ENCODE data around the gene TBR1.

Gene TBR1

DNA sequence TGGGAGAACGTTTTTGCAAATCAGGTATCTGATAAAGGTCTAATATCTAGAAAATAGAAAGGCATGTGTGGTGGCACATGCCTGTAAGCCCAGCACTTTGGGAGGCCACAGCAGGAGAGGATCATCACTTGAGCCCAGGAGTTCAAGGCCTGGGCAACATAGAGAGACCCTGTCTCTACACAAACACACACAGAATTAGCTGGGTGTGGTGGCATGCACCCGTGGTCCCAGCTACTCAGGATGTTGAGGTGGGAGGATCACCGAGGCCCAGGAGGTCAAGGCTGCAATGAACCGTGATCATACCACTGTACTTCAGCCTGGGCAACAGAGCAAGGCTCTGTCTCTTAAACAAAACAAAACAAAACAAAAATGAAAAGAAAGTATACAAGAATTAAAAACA lies 13.8 kb upstream of the TBR1 start:
- H3K9me3 ChIP-seq (ENCODE audit: low read length): no peaks in the 10 kb centered on the region
- no peak overlapping the region for H3K4me2 ChIP-seq (ENCODE audit: low read length)
- no peaks in the 10 kb centered on the region for H4K20me1 ChIP-seq (ENCODE audit: insufficient read depth, low read length)
- no peak overlapping the region for H2AFZ ChIP-seq (ENCODE audit: low read length)
- H3K9ac ChIP-seq (ENCODE audit: low read length): no peak overlapping the region
- H3K4me1 ChIP-seq (ENCODE audit: insufficient read depth, low read length, severe bottlenecking): no peaks in the 10 kb centered on the region
- peaks cover 56% of the 10 kb centered on the region for H3K36me3 ChIP-seq (ENCODE audit: insufficient read depth, low read length)
- no peaks in the 10 kb centered on the region for H3K27me3 ChIP-seq (ENCODE audit: insufficient read depth, low read length)
- no peaks in the 10 kb centered on the region; the same call in 1 of the 2 replicates for H3K9me2 ChIP-seq (ENCODE audit: low read depth, low read length)
- no peaks in the 10 kb centered on the region for H3F3A ChIP-seq (ENCODE audit: insufficient read depth, low read length)
- H3K27ac ChIP-seq (ENCODE audit: low read depth, low read length, poor library complexity, severe bottlenecking): no peak overlapping the region
- no peaks in the 10 kb centered on the region for H3K79me2 ChIP-seq (ENCODE audit: insufficient read depth, low read length)
- no peak for TF ChIP-seq EZH2 (IDR thresholded peaks at IDR 0.05; ENCODE audit: borderline replicate concordance, low read length)
- TF ChIP-seq, protein P1, sequence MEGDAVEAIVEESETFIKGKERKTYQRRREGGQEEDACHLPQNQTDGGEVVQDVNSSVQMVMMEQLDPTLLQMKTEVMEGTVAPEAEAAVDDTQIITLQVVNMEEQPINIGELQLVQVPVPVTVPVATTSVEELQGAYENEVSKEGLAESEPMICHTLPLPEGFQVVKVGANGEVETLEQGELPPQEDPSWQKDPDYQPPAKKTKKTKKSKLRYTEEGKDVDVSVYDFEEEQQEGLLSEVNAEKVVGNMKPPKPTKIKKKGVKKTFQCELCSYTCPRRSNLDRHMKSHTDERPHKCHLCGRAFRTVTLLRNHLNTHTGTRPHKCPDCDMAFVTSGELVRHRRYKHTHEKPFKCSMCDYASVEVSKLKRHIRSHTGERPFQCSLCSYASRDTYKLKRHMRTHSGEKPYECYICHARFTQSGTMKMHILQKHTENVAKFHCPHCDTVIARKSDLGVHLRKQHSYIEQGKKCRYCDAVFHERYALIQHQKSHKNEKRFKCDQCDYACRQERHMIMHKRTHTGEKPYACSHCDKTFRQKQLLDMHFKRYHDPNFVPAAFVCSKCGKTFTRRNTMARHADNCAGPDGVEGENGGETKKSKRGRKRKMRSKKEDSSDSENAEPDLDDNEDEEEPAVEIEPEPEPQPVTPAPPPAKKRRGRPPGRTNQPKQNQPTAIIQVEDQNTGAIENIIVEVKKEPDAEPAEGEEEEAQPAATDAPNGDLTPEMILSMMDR (IDR thresholded peaks at IDR 0.05; ENCODE audit: low read length): no peak
- no peak overlapping the region for H3K4me3 ChIP-seq (ENCODE audit: low read depth, low read length, poor library complexity, severe bottlenecking)

DNA sequence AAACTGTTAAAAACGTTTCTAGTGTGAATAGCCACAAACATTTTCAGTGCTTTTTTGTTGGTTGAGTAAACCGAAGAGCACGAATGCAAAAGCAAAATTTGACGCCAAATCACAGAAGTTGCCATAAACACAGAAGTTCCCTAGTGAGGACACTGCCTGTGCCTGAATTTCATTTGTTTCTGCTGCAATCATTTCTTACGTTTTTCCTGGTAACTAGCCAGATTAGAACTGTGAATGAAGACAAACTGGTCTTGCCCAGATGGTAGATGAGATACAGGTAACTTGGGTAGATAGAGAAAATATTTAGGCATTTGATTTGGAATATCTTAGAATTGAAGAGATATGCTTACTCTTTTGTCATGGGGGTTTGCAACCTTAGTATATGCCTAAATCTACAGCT lies 9.8 kb upstream of the TBR1 start:
- Histone ChIP-seq H3K4me1 (ENCODE audit: insufficient read depth, low read length, severe bottlenecking) (no peaks in the 10 kb centered on the region), H3F3A (ENCODE audit: insufficient read depth, low read length) (no peaks in the 10 kb centered on the region), H2AFZ (ENCODE audit: low read length) (no peak overlapping the region), H3K4me2 (ENCODE audit: low read length) (no peak overlapping the region), H3K9me2 (ENCODE audit: low read depth, low read length) (no peaks in the 10 kb centered on the region), H3K79me2 (ENCODE audit: insufficient read depth, low read length) (no peaks in the 10 kb centered on the region), H4K20me1 (ENCODE audit: insufficient read depth, low read length) (no peaks in the 10 kb centered on the region), H3K36me3 (ENCODE audit: insufficient read depth, low read length) (peaks cover 43% of the 10 kb centered on the region), H3K9me3 (ENCODE audit: low read length) (no peaks in the 10 kb centered on the region), H3K27me3 (ENCODE audit: insufficient read depth, low read length) (no peaks in the 10 kb centered on the region), H3K4me3 (ENCODE audit: low read depth, low read length, poor library complexity, severe bottlenecking) (no peak overlapping the region), H3K9ac (ENCODE audit: low read length) (no peak overlapping the region), H3K27ac (ENCODE audit: low read depth, low read length, poor library complexity, severe bottlenecking) (no peak overlapping the region)
- TF ChIP-seq, protein P1 (IDR thresholded peaks at IDR 0.05; ENCODE audit: low read length): no peak
- TF ChIP-seq EZH2 (IDR thresholded peaks at IDR 0.05; ENCODE audit: borderline replicate concordance, low read length): no peak

DNA sequence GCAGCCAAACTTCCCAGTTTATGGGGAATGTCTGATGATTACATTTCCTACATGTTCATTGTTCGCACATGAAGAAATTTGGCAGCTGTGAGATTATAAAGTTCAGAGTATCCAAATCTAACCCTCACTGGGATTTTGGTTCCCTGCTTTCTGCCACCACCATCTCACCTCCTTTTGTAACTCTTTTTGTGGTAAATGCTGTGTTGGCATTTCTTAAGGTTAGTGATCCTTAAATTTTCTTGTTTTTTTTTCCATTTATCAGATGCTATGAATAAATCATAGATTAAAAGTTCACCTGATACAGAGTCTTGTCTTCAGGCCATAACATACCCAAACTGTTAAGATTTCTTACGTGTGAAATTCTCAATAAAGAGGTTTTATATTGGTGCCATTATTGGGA lies 8.5 kb upstream of the TBR1 start:
- Histone ChIP-seq H3K9me2 (ENCODE audit: low read depth, low read length) (no peaks in the 10 kb centered on the region), H3K4me1 (ENCODE audit: insufficient read depth, low read length, severe bottlenecking) (no peaks in the 10 kb centered on the region), H3K4me2 (ENCODE audit: low read length) (no peak overlapping the region), H3K79me2 (ENCODE audit: insufficient read depth, low read length) (no peaks in the 10 kb centered on the region), H3F3A (ENCODE audit: insufficient read depth, low read length) (no peaks in the 10 kb centered on the region), H3K36me3 (ENCODE audit: insufficient read depth, low read length) (peaks cover 36% of the 10 kb centered on the region), H3K27me3 (ENCODE audit: insufficient read depth, low read length) (no peaks in the 10 kb centered on the region), H3K9me3 (ENCODE audit: low read length) (no peaks in the 10 kb centered on the region), H3K9ac (ENCODE audit: low read length) (no peak overlapping the region), H2AFZ (ENCODE audit: low read length) (no peak overlapping the region), H3K4me3 (ENCODE audit: low read depth, low read length, poor library complexity, severe bottlenecking) (no peak overlapping the region), H3K27ac (ENCODE audit: low read depth, low read length, poor library complexity, severe bottlenecking) (no peak overlapping the region), H4K20me1 (ENCODE audit: insufficient read depth, low read length) (no peaks in the 10 kb centered on the region)
- TF ChIP-seq EZH2 (IDR thresholded peaks at IDR 0.05; ENCODE audit: borderline replicate concordance, low read length): no peak
- TF ChIP-seq, protein P1 (IDR thresholded peaks at IDR 0.05; ENCODE audit: low read length): no peak
